GM23338 (cell line): ENCODE results near the gene PJA2. TPM values are rescaled to one million over a fixed set of nuclear protein-coding genes. Genes with fewer than 3 reads are reported as not detected.

Experiments
- ATAC-seq: fragments of 200-7000 bp; cut with Tn5 transposase; 3 replicates; pipeline ENCODE4 v1.9.1; 2020
- DNase-seq: peaks from one replicate; pipeline ENCODE4 v3.0.0-alpha.2; 2015; ENCODE audit warnings: low spot score
- H2AFZ ChIP-seq: fragments of 200-600 bp; sonication (generic); 2 replicates; pipeline ENCODE4 v1.8.0; 2016; ENCODE audit warnings: antibody characterized with exemption, mild to moderate bottlenecking, moderate library complexity
- H3F3A ChIP-seq: fragments of 200-600 bp; sonication (generic); replicated peaks from 2 replicates; pipeline ENCODE4 v1.8.0; 2017; ENCODE audit warnings: antibody characterized with exemption, mixed run types, low read depth
- H3K27ac ChIP-seq: fragments of 200-600 bp; sonication (generic); 2 replicates; pipeline ENCODE4 v1.6.1; 2016; ENCODE audit warnings: low read depth
- H3K27me3 ChIP-seq: fragments of 200-600 bp; sonication (generic); 2 replicates; pipeline ENCODE4 v1.8.0; 2016; ENCODE audit warnings: mild to moderate bottlenecking, mixed run types, moderate library complexity; ENCODE audit not compliant: insufficient read depth
- H3K36me3 ChIP-seq: fragments of 200-600 bp; sonication (generic); 2 replicates; pipeline ENCODE4 v1.8.0; 2016; ENCODE audit warnings: mild to moderate bottlenecking; ENCODE audit not compliant: insufficient read depth
- H3K4me1 ChIP-seq: fragments of 200-600 bp; sonication (generic); 2 replicates; pipeline ENCODE4 v1.8.0; 2016; ENCODE audit warnings: mild to moderate bottlenecking, moderate library complexity; ENCODE audit not compliant: insufficient read depth
- H3K4me2 ChIP-seq: fragments of 200-600 bp; sonication (generic); 2 replicates; pipeline ENCODE4 v1.7.1; 2017; ENCODE audit warnings: mixed run types
- H3K4me3 ChIP-seq: fragments of 200-600 bp; sonication (generic); 2 replicates; pipeline ENCODE4 v1.6.1; 2016; ENCODE audit warnings: mixed run types
- H3K79me2 ChIP-seq: fragments of 200-600 bp; sonication (generic); replicated peaks from 2 replicates; pipeline ENCODE4 v1.8.0; 2017; ENCODE audit warnings: mild to moderate bottlenecking; ENCODE audit not compliant: insufficient read depth
- H3K9me2 ChIP-seq: fragments of 200-600 bp; sonication (generic); 2 replicates; pipeline ENCODE4 v1.8.0; 2017; ENCODE audit not compliant: insufficient read depth
- H4K20me1 ChIP-seq: fragments of 200-600 bp; sonication (generic); replicated peaks from 2 replicates; pipeline ENCODE4 v1.8.0; 2017; ENCODE audit warnings: mild to moderate bottlenecking; ENCODE audit not compliant: insufficient read depth
- H3K27ac Mint-ChIP-seq: 2 replicates; pipeline ENCODE4 v1.8.0; 2020; ENCODE audit warnings: inconsistent platforms, mild to moderate bottlenecking, moderate library complexity, mixed read lengths
- H3K27me3 Mint-ChIP-seq: 3 replicates; pipeline ENCODE4 v1.8.0; 2022; ENCODE audit warnings: low read depth, mild to moderate bottlenecking, moderate library complexity, mixed read lengths, inconsistent platforms; ENCODE audit not compliant: insufficient read depth, poor library complexity
- H3K36me3 Mint-ChIP-seq: 3 replicates; pipeline ENCODE4 v1.8.0; 2021; ENCODE audit warnings: low read depth, mild to moderate bottlenecking, inconsistent platforms, moderate library complexity, mixed read lengths
- H3K4me1 Mint-ChIP-seq: 3 replicates; pipeline ENCODE4 v1.8.0; 2020; ENCODE audit warnings: mild to moderate bottlenecking, inconsistent platforms, mixed read lengths
- H3K4me3 Mint-ChIP-seq: 3 replicates; pipeline ENCODE4 v1.8.0; 2021; ENCODE audit warnings: moderate library complexity, mild to moderate bottlenecking, inconsistent platforms, mixed read lengths
- H3K9me3 Mint-ChIP-seq: 3 replicates; pipeline ENCODE4 v1.8.0; 2020; ENCODE audit warnings: moderate library complexity, mild to moderate bottlenecking, inconsistent platforms, mixed read lengths
- CREB1 ChIP-seq: fragments of 250-450 bp; sonication (Bioruptor Pico); IDR thresholded peaks from 2 replicates; pipeline ENCODE4 v1.5.0; 2020; ENCODE audit warnings: low read depth, mild to moderate bottlenecking, moderate library complexity
- ETS1 ChIP-seq: IDR thresholded peaks from 2 replicates; pipeline ENCODE4 v1.6.1; 2016; ENCODE audit warnings: antibody characterized with exemption
- POLR2AphosphoS5 ChIP-seq: IDR thresholded peaks from 2 replicates; pipeline ENCODE4 v1.6.1; 2016; ENCODE audit warnings: antibody characterized with exemption, low read depth
- STAT1 ChIP-seq: IDR thresholded peaks from one replicate; pipeline ENCODE4 v1.6.1; 2016; ENCODE audit warnings: antibody characterized with exemption; ENCODE audit not compliant: unreplicated experiment
- ZNF114 ChIP-seq: fragments of 250-450 bp; sonication (Bioruptor Pico); IDR thresholded peaks from 2 replicates; pipeline ENCODE4 v1.5.0; 2020; ENCODE audit warnings: mild to moderate bottlenecking, moderate library complexity
- ZNF331 ChIP-seq: fragments of 250-450 bp; sonication (Bioruptor Pico); IDR thresholded peaks from 2 replicates; pipeline ENCODE4 v1.5.0; 2020; ENCODE audit warnings: low read depth, mild to moderate bottlenecking, moderate library complexity
- polyA plus RNA-seq: library from polyadenylated mRNA; unstranded; fragments of >200 nt; fragmentation: Nextera tagmentation; extraction: Ambion mirVana; gene quantifications from 2 replicates; pipeline ENCODE4 v1.2.1, GENCODE V29; 2016
- total RNA-seq: library from RNA; depleted of rRNA; stranded (reverse); fragments of >200 nt; shearing (Covaris generic); gene quantifications from 2 replicates; pipeline ENCODE4 v1.2.3, GENCODE V29; 2014
- TF ChIP-seq, protein P1 (sequence below): fragments of 250-450 bp; sonication (Bioruptor Pico); IDR thresholded peaks from 2 replicates; pipeline ENCODE4 v1.5.0; 2020; ENCODE audit warnings: mild to moderate bottlenecking, moderate library complexity

The PJA2 gene
- total and polyA plus RNA-seq, 2 experiments from 2014 or later: 31.5 to 65.3 TPM

- H3K4me3 ChIP-seq: no peak overlapping the region
- H4K20me1 ChIP-seq: no peaks in the 10 kb centered on the region
- H3K27ac ChIP-seq: no peak overlapping the region
- peaks cover 5% of the 10 kb centered on the region for H3K79me2 ChIP-seq
- Mint-ChIP-seq H3K27ac (no peak overlapping the region), H3K4me1 (no peaks in the 10 kb centered on the region), H3K36me3 (peaks cover 27% of the 10 kb centered on the region), H3K4me3 (no peak overlapping the region), H3K9me3 (peaks cover 3% of the 10 kb centered on the region; the same call in 2 of the 3 replicates), H3K27me3 (no peaks in the 10 kb centered on the region)
- H3K27me3 ChIP-seq: no peaks in the 10 kb centered on the region
- peaks cover 15% of the 10 kb centered on the region for H3K36me3 ChIP-seq
- no peaks in the 10 kb centered on the region for H3F3A ChIP-seq
- DNase-seq: no peak
- H2AFZ ChIP-seq: no peak overlapping the region
- H3K4me1 ChIP-seq: no peaks in the 10 kb centered on the region
- no peak overlapping the region for H3K4me2 ChIP-seq
- TF ChIP-seq, protein P1, sequence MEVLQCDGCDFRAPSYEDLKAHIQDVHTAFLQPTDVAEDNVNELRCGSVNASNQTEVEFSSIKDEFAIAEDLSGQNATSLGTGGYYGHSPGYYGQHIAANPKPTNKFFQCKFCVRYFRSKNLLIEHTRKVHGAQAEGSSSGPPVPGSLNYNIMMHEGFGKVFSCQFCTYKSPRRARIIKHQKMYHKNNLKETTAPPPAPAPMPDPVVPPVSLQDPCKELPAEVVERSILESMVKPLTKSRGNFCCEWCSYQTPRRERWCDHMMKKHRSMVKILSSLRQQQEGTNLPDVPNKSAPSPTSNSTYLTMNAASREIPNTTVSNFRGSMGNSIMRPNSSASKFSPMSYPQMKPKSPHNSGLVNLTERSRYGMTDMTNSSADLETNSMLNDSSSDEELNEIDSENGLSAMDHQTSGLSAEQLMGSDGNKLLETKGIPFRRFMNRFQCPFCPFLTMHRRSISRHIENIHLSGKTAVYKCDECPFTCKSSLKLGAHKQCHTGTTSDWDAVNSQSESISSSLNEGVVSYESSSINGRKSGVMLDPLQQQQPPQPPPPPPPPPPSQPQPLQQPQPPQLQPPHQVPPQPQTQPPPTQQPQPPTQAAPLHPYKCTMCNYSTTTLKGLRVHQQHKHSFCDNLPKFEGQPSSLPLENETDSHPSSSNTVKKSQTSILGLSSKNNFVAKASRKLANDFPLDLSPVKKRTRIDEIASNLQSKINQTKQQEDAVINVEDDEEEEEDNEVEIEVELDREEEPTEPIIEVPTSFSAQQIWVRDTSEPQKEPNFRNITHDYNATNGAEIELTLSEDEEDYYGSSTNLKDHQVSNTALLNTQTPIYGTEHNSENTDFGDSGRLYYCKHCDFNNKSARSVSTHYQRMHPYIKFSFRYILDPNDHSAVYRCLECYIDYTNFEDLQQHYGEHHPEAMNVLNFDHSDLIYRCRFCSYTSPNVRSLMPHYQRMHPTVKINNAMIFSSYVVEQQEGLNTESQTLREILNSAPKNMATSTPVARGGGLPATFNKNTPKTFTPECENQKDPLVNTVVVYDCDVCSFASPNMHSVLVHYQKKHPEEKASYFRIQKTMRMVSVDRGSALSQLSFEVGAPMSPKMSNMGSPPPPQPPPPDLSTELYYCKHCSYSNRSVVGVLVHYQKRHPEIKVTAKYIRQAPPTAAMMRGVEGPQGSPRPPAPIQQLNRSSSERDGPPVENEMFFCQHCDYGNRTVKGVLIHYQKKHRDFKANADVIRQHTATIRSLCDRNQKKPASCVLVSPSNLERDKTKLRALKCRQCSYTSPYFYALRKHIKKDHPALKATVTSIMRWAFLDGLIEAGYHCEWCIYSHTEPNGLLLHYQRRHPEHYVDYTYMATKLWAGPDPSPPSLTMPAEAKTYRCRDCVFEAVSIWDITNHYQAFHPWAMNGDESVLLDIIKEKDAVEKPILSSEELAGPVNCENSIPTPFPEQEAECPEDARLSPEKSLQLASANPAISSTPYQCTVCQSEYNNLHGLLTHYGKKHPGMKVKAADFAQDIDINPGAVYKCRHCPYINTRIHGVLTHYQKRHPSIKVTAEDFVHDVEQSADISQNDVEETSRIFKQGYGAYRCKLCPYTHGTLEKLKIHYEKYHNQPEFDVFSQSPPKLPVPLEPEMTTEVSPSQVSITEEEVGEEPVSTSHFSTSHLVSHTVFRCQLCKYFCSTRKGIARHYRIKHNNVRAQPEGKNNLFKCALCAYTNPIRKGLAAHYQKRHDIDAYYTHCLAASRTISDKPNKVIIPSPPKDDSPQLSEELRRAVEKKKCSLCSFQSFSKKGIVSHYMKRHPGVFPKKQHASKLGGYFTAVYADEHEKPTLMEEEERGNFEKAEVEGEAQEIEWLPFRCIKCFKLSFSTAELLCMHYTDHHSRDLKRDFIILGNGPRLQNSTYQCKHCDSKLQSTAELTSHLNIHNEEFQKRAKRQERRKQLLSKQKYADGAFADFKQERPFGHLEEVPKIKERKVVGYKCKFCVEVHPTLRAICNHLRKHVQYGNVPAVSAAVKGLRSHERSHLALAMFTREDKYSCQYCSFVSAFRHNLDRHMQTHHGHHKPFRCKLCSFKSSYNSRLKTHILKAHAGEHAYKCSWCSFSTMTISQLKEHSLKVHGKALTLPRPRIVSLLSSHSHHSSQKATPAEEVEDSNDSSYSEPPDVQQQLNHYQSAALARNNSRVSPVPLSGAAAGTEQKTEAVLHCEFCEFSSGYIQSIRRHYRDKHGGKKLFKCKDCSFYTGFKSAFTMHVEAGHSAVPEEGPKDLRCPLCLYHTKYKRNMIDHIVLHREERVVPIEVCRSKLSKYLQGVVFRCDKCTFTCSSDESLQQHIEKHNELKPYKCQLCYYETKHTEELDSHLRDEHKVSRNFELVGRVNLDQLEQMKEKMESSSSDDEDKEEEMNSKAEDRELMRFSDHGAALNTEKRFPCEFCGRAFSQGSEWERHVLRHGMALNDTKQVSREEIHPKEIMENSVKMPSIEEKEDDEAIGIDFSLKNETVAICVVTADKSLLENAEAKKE: no peak
- no peak for TF ChIP-seq STAT1
- TF ChIP-seq POLR2AphosphoS5: no peak
- H3K9me2 ChIP-seq: no peaks in the 10 kb centered on the region
- ATAC-seq: no peak
Observed at GRCh38 chr5:109347252-109347888, 62.4 kb downstream of the PJA2 start.

DNA sequence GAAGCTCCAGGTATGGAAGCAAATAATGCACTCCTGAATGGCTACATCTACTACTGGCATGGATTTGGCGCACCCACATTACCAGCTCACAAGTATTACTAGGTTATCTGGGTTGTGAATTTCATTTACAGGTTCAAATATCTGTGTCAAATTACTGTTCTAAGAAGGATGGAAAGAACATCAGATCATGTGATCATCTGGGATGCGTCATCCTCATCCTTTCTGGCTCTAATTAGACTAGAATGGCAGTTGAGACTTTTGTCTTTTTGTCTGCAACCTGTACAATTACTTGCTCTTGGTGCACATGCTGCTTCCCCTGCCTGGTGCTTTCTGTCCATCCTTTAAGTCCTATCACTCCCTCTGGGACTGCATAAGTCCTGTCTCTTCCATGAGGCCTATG lies 64.1 kb downstream of the PJA2 start:
- Mint-ChIP-seq H3K9me3 (peaks cover 3% of the 10 kb centered on the region; the same call in 2 of the 3 replicates), H3K4me3 (no peak overlapping the region), H3K4me1 (no peaks in the 10 kb centered on the region), H3K27me3 (no peaks in the 10 kb centered on the region), H3K36me3 (peaks cover 27% of the 10 kb centered on the region), H3K27ac (no peak overlapping the region)
- ATAC-seq (no peak), DNase-seq (no peak)
- no peaks in the 10 kb centered on the region for H3K9me2 ChIP-seq
- H3K27me3 ChIP-seq: no peaks in the 10 kb centered on the region
- H3K27ac ChIP-seq: no peak overlapping the region
- no peak overlapping the region for H2AFZ ChIP-seq
- peaks cover 15% of the 10 kb centered on the region for H3K36me3 ChIP-seq
- no peaks in the 10 kb centered on the region for H4K20me1 ChIP-seq
- no peaks in the 10 kb centered on the region for H3K4me1 ChIP-seq
- H3K79me2 ChIP-seq: peaks cover 5% of the 10 kb centered on the region
- H3K4me3 ChIP-seq: no peak overlapping the region
- no peak overlapping the region for H3K4me2 ChIP-seq
- TF ChIP-seq ETS1 (no peak), CREB1 (CRISPR knock-in tag) (no peak), ZNF114 (CRISPR knock-in tag) (no peak), ZNF331 (CRISPR knock-in tag) (no peak)
- no peaks in the 10 kb centered on the region for H3F3A ChIP-seq
